NK-92 (cell line): ENCODE data around the gene GZMH.
"Not testable (repeated sequence)": the region's sequence is repeated elsewhere in the genome, so short reads cannot be mapped to it uniquely, and the experiment has no call there.

Experiments used
- DNase-seq: peaks from one replicate; lab custom pipeline; 2025; ENCODE audit not compliant: unreplicated experiment; lab: John Stamatoyannopoulos, UW

Gene GZMH

GRCh38 chr14:24609655-24610344 lies at the start of gene GZMH:
Gene GZMH (minus strand): TSS chr14:24609685. CDS start chr14:24609613, 72 bp downstream.
- no peak for DNase-seq

DNA sequence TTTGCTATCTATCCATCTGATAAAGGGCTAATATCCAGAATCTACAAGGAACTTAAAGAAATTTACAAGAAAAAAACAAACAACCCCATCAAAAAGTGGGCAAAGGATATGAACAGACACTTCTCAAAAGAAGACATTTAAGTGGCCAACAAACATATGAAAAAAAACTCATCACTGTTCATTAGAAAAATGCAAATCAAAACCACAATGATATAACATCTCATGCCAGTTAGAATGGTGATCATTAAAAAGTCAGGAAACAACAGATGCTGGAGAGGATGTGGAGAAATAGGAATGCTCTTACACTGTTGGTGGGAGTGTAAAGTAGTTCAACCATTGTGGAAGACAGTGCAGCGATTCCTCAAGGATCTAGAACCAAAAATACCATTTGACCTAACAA lies 38.9 kb upstream of the GZMH start:
- not testable (repeated sequence) for DNase-seq

DNA sequence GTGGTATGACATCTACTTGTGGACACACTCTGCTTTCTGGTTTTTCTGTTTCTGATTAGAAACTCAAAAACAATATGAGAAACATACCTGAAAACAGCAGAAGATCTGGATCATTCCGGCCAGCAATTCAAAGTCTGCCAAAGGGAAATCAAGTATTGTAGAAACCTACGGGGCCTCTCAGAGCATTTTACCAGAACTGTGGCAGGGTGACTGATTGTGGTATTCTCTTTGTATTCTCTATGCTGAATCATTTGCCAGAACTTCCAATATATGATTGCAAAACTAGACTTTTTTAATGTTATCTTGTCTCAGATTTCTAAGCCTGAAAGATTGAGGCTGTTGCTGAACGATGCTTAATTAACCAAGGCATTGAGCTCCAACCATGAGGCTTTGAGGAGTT lies 30.4 kb upstream of the GZMH start:
- no peak for DNase-seq

DNA sequence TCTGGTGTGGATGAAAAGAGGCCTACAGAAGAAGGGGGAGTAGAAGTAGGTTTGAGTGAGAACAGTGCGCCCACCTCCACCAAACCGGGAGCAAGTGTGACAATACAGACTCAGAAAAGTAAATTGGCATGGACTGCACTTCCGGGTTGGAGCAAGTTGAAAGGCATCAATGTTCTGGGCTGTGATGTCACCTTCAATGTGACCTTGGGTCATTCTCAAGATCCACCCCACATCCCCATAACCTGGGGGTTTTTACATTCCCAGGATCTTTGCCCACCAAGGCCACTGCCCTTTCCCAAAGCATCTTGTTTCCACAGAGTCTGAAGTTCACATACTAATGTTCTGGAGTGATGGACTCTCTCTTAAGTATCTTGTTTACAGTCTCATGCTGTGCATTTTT lies 29.8 kb upstream of the GZMH start:
- DNase-seq = no peak

- no peak for DNase-seq
These were observed 24.7 kb upstream of the GZMH start, which contains the start of gene GZMB for GRCh38 chr14:24634158-24634557. Gene GZMB (minus strand): TSS chr14:24634190. CDS start chr14:24634160, 30 bp downstream.

DNA sequence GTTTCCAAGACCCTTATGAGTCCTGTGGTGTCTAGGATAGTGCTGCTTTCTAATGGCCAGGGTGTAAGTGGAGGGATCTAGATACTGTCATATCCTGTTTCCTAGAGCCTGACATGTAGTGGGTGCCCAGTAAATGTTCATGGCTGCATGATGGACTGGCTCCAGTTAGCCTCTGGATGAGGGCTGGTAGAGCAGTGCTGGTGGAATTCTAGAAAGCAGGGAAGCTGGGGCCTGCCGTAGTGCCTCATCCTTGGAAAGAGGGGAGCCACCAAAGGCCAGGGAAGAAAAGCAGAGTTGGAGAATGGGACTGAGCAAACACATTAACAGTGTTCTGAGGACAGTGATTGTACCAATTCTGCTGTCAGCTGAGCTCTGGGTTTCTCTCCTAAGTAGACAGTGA lies 23.9 kb upstream of the GZMH start:
- DNase-seq = no peak

GRCh38 chr14:24632761-24633160 lies 23.3 kb upstream of the GZMH start:
- DNase-seq = no peak

DNA sequence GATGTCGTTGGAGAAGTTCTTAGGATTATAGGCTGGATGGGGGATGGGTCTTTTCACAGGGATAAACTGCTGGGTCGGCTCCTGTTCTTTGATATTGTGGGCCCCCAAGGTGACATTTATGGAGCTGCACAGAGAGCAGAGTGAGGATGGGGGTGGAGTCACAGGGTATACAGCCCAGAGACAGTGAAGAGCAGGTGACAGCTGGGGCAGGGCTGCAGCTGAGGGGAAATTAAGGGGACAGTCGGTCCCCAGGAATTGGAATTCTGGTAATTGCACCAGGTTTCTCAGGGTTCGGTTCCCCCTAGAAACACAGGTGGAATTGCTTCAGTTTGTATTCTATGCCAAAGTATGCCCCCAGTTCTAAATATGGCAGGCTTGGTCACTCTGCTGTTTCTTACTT lies 22.9 kb upstream of the GZMH start:
- DNase-seq = no peak

- DNase-seq = no peak
These were observed 22.4 kb upstream of the GZMH start for GRCh38 chr14:24631749-24632335.

GRCh38 chr14:24630872-24631477 lies 21.5 kb upstream of the GZMH start:
- DNase-seq = no peak

DNA sequence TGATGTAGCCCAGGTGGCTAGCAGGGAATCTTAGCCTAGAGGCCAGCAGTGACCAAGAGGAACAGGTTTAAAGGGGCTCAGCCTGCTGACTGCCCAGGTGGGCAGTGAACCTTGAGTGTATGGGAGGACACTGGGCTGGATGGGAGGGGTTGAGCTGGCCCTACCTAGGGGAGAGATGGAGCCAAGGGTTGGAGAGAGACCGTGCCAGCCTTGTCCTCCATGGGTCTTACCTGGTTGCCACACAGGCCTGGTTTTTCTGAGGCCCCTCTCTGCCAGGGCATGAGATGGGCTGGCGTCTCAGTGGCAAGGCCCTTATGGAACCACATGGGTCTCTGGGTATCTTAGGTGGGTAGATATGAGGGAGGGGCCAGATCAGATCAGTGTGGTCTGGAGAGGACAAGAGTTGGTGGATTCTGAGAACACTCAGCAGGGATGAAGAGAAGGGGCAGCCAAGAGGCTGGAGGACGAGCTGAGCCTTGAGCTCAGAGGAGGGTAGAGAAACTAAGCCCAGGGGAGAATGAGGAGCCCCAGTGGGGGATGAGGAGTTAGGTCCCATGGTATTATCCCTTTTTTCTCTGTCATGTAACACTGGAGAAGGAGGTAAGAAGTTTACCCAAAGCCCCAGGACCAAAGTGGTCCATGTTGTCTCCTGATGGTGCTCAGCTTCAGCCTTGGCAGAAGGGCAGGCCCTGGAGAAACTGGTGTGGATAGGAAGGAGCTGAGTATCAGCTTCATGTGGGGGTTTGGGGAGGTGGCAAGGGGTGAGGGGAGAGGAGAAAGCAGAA lies 20.8 kb upstream of the GZMH start:
- DNase-seq = no peak

DNA sequence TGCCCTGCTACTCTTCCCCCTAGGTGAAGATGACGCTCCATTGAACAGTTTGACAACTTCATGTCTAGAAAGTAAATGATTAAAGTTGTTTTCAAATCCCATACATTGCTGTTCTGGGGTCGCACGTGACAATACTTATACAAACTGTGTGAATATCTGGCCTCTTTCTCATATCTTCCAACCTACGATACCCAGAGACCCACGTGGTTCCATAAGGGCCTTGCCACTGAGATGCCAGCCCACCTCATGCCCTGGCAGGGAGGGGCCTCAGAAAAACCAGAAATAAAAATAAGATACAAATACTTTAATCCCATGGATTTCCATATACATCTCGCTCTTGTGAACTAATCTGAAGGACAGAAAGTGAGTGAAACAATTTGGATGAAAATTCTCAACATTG lies 20.0 kb upstream of the GZMH start:
- no peak for DNase-seq

DNA sequence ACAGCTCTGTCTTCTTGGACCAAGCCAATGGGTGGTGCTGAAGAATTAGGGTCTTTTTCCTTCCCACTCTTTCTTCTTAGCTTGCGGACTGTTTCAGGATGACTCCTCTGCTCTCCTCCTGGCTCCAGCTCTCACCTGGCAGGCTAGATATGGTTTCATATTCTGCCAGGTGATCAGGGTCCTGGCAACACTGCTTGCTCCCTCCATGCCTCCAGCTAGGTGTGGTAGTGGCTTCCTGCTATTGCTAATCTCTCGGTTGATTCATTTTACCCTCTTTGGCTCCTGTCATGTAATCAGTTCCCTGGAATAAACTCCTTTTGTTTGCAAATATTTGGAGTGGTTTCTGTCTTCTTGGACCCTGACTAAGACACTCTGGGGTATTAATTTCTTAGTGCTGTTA lies 4.3 kb upstream of the GZMH start:
- DNase-seq = no peak

DNA sequence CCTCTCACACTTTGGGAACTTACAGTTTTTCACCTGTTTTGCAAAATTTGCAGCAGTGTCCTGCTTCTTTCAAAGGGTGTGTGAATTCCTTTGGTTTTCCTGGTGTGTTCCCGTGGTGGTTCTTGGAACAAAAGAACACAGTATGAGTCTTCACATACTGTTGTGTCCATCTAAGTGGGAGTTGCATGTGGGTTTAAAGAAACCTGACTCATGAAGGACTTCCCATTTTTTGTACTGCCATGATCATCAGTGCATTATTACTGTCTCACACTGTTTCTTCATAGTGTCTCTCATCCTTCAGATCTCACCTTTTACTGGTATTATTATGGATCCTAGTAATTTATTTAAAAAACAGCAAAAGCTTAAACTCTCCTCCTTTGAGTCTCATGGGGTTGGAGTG lies 3.8 kb upstream of the GZMH start:
- DNase-seq = no peak

DNA sequence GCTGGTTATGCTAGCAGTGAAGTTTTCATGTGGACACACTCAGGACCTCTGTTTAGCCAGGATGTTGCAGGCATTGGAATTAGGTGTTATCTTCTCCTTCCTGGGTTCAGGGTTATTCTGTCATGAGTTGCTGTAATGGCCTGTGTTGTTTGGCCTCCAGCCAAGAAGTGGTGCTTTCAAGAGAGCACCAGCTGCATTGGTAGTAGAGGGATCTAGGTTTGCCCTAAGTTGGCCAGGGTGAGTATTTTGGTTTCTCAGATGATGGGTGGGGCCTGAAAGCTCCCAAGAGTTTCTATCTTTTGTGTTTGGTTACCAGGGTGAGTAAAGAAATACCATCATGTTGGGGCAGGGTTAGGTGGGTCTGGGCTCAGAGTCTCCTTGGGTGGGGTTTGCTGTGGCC lies 2.7 kb upstream of the GZMH start:
- no peak for DNase-seq

- no peak for DNase-seq
These were observed 1.6 kb downstream of the GZMH start for GRCh38 chr14:24607635-24608514.

DNA sequence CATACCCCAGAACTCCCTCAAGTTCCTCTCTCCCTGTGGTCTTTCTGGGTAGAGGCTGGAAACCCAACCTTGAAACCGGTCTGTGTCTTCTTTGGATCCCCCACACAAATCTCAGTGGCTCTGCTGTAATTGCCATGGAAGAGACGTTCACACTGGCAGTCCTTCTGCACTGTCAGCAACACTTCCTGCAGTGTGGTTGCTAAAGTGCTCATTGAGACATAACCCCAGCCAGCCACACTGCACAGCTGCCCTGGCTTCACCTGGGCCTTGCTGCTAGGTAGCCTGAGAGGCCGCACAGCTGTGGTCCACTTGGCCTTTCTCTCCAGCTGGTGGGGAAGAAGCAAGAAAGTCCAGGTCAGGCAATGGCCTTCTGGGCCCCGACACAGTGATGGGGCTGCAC lies 2.4 kb downstream of the GZMH start:
- no peak for DNase-seq

DNA sequence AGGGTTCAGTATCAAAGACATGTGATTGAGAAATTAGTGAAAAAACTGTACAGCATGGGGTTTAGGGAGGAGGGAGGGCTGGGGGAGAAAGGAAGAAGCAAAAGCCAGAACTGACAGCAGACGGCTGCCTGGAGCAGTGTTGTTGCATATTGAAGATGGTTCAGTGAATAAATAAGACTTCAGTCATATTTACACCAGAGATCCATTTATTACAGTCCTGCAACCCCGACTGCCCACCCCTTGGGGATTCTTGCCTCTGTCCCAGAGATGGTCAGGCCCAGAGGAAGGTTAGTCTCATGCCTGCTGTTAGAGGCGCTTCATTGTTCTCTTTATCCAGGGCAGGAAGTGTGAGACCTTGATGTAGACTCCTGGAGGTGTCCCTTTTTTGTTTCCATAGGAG lies 3.2 kb downstream of the GZMH start:
- DNase-seq = no peak

DNA sequence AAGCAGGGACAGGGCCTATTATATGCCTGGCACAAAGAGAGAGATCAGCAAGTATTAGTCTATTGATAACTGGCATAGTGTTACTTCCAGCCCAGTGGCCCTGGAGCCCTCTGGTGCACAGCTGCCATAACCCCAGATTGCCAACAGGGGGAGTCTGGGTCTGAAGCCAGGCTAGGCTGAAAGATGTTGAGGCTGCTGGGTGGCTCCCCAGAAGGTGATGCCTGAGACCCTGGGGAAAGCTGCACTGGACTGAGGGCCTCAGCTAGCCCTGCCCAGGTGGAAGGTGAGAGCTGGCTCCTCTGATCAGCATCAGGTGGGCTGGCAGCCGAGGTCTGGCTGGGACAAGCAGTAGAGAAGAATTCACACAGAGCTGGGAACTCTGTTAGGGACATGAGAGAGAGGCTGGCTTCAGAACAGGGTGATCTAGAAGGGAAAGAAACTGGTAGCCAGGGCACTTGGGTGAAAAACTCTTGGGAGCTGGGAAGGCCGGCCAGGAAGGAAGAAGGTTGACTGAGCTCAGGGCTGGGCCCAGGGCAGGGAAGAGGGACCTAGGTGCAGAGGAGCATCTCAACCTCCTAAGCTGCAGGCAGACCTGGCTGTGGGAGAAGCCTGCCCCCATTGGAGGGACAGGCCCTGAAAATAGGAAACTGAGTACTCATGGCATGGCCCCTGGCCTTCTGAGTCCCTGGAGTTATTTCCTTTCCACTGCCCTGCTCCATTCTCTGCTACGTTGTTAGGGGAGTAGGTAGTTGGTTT lies 3.9 kb downstream of the GZMH start:
- no peak for DNase-seq

- no peak for DNase-seq
These were observed 12.1 kb downstream of the GZMH start for GRCh38 chr14:24597403-24597802.
